Occipital lobe (tissue), 2 donors: ENCODE results near the gene OR6C3. TPM values are rescaled to one million over a fixed set of nuclear protein-coding genes. Genes with fewer than 3 reads are reported as not detected.
"Not testable (repeated sequence)": the region's sequence is repeated elsewhere in the genome, so short reads cannot be mapped to it uniquely, and the experiment has no call there.

Experiments used
- DNase-seq: peaks from one replicate; lab custom pipeline; 2025; lab: John Stamatoyannopoulos, UW
- total RNA-seq: library from RNA; depleted of rRNA; stranded (reverse); fragments of >200 nt; gene quantifications from one replicate; pipeline ENCODE4 v1.2.3, GENCODE V29; 2014

The OR6C3 gene
- not detected for total RNA-seq

- DNase-seq = no peak
Observed at GRCh38 chr12:55330446-55330845, at the start of gene OR6C3. Gene OR6C3 (plus strand): TSS chr12:55330746. CDS start chr12:55331701, 955 bp downstream.

- DNase-seq = no peak
Observed at GRCh38 chr12:55280991-55281390, 49.6 kb upstream of the OR6C3 start.

DNA sequence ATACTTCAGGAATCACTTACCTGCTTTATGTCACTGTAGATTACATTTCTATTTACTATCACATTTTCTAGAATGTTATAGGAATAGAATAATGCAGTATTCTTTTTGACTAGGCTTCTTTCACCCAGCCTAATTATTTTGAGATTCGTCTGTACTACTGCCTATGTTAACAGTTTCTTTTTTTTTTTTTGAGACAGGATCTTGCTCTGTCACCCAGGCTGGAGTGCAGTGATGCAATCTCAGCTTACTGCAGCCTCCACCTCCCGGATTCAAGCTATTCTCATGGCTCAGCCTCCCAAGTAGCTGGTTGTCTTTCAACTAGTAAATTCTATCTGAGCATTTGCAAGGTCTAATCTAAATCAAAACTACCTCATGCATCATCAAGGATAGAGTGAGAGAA, 40.5 kb upstream of the OR6C3 start:
- no peak for DNase-seq

DNA sequence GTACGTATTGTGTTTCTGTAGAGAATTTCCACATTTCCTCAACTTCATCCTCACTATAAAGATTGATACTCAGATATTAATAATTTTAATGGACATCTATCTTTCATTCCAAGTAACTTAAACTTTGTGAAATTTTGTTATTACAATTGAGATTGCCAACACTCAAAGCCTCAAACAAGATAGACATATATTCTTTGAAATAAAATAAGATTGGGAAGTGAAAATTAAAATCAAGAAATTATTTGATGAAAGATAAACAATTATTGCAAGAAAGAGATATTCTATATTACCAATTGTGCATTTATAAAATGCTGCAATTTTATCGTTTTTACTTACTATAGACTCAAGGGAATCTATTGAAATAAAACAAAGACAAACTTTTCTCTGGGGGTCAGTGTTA, 34.1 kb upstream of the OR6C3 start, which contains the start of gene OR6C6:
OR6C6 (minus strand) TSS at position 101 of the 400 bp plus-strand sequence. CDS start 1,337 bp downstream, outside the sequence.
- DNase-seq = no peak

DNA sequence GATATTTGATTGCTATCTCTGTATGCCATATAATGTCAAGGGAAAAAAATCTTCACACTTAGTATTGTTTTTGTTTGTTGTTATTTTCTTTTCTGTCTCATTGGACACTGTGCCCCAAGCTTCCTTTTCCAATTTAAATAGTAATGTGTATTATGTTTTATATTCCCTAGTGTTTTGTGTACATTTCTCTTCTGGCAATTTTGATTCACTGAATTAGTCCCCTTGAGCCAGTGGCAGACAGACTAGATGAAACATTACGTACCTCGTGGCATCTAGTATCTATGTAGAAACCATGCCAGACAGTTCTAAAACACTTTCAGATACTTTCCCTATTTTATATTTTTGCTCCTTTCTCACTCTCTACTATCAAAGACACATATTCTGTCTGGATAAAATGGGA, 16.5 kb upstream of the OR6C3 start, which contains the start of gene OR6C1:
OR6C1 (plus strand) TSS at position 301 of the 400 bp plus-strand sequence. CDS start 6,257 bp downstream, outside the sequence.
- DNase-seq = no peak

DNA sequence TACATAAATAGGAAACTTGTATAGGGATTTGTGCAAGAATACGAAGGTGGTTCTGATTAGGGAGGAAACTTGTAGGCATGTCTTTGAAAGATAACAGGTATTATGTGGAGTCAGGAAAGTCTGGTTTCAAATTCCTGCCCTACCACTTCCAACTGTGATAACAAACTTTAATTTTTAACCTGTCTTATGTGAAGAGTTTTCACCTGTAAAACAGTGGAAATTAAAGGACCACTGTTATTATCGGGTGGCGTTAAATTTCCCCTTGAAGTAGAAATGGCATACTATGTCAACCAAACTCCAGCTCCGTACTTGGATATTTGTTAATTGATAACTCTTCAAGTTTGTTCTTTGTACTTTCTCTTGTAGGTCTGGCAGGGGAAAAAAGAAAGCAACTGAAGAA, 10.3 kb upstream of the OR6C3 start:
- no peak for DNase-seq

DNA sequence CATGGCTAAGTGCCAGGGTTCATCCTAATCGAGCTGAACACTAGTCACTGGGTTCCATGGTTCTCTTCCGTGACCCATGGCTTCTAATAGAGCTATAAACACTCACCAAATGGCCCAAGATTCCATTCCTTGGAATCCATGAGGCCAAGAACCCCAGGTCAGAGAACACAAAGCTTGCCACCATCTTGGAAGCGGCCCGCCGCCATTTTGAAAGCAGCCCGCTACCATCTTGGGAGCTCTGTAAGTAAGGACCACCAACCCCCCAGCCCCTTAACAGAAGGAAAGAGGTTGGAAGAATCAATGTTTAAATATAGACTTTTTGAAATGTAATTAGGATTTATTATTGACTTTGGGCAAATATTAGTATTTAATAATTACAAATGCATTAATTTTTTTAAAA, 4.7 kb upstream of the OR6C3 start:
- DNase-seq = not testable (repeated sequence)

DNA sequence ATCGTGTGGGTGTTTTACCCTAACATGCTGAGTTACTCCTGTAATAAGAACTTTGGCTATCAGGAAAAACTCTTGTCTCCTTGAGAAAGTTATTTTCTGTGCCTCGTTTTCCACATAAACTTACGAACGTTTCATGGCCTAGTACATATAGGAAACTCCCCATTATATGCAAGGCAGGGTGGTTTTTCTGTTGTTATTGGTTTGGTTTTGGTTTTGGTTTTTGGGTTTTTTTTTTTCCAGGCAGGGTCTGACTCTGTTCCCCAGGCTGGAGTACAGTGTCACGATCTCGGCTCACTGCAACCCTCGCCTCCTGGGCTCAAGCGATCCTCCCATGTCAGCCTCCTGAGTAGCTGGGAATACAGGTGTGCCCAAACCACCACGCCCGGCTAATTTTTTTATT, 5.5 kb downstream of the OR6C3 start:
- DNase-seq = no peak

DNA sequence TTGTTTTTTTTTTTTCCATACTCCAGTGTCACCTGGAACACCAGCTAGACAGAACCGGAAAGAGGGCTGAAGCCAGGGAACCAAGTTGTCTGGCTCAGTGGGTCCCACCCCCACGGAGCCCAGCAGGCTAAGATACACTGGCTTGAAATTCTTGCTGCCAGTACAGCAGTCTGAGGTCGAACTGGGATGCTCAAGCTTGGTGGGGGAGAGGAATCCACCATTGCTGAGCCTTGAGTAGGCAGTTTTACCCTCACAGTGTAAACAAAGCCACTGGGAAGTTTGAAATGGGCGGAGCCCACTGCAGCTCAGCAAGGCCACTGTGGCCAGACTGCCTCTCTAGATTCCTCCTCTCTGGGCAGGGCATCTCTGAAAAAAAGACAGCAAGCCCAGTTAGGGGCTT, 24.8 kb downstream of the OR6C3 start:
- DNase-seq = not testable (repeated sequence)

- DNase-seq = no peak
Observed at GRCh38 chr12:55362675-55363074, 32.1 kb downstream of the OR6C3 start, which contains the start of gene OR6C75. Gene OR6C75 (plus strand): TSS chr12:55362975. CDS start chr12:55365111, 2,136 bp downstream.

- no peak for DNase-seq
Observed at GRCh38 chr12:55365086-55365485, 34.5 kb downstream of the OR6C3 start.

DNA sequence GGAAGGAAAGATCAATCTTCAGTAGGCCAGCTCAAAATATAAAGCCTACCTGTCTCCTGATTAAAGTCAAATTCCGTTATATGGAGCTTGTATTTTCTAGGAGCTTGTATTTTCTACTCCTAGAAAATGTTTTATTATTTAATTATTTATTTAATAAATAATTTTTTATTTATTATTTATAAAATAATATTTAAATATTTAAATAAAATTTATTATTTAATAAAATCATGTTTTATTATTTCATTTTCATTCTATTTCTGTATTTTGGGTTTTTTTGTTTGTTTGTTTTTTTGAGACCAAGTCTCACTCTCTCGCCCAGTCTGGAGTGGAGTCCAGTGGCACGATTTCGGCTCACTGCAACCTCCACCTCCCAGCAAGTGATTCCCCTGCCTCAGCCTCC, 42.0 kb downstream of the OR6C3 start:
- no peak for DNase-seq

Other genes with a start within 250 kb of the OR6C3 start
- 0.16 TPM for gene OR9K2, start 204.3 kb upstream of the OR6C3 start, total RNA-seq
- gene OR10A7, start 109.7 kb upstream of the OR6C3 start, total RNA-seq = not detected
- not detected for gene OR6C74, start 86.1 kb upstream of the OR6C3 start, total RNA-seq
- gene OR6C6, start 34.2 kb upstream of the OR6C3 start, total RNA-seq = not detected
- gene OR6C1, start 16.4 kb upstream of the OR6C3 start, total RNA-seq = not detected
- not detected for gene OR6C75, start 32.2 kb downstream of the OR6C3 start, total RNA-seq
- not detected for gene OR6C65, start 69.8 kb downstream of the OR6C3 start, total RNA-seq
- gene OR6C76, start 95.5 kb downstream of the OR6C3 start, total RNA-seq = not detected
- gene OR6C2, start 113.3 kb downstream of the OR6C3 start, total RNA-seq = not detected
- gene OR6C70, start 139.4 kb downstream of the OR6C3 start, total RNA-seq = not detected
- not detected for gene OR6C68, start 161.6 kb downstream of the OR6C3 start, total RNA-seq
- gene OR6C4, start 218.9 kb downstream of the OR6C3 start, total RNA-seq = not detected
- not detected for gene OR2AP1, start 241.7 kb downstream of the OR6C3 start, total RNA-seq